HL-60 (cell line): Measurements from ENCODE around the gene NXPH4.

Source experiments
- DNase-seq, 2 experiments: peaks; one replicate each; pipeline ENCODE4 v3.0.0-alpha.2; 2010 to 2020; ENCODE audit warnings: low read depth in 1 of 2, low spot score in 1 of 2
- H3K27ac ChIP-seq: fragments of 250-450 bp; sonication (Bioruptor Pico); replicated peaks from 2 replicates; pipeline ENCODE4 v1.5.1; 2020; ENCODE audit warnings: mild to moderate bottlenecking, moderate library complexity
- H3K27me3 ChIP-seq: fragments of 250-450 bp; sonication (Bioruptor Pico); 2 replicates; pipeline ENCODE4 v1.5.1; 2021; ENCODE audit warnings: mild to moderate bottlenecking, moderate library complexity; ENCODE audit not compliant: insufficient read depth, poor library complexity, severe bottlenecking
- H3K4me3 ChIP-seq: replicated peaks from 2 replicates; pipeline ENCODE4 v1.5.1; 2011; ENCODE audit warnings: mild to moderate bottlenecking, control low read depth, low read length; ENCODE audit not compliant: insufficient read depth
- CTCF ChIP-seq: IDR thresholded peaks from one replicate; pipeline ENCODE4 v1.5.1; 2011; ENCODE audit warnings: low read length, control low read depth, inconsistent platforms; ENCODE audit not compliant: insufficient read depth
- GABPA ChIP-seq: IDR thresholded peaks from 2 replicates; pipeline ENCODE4 v1.6.1; 2012; ENCODE audit warnings: low read depth
- POLR2AphosphoS5 ChIP-seq: IDR thresholded peaks from 2 replicates; pipeline ENCODE4 v1.6.1; 2012; ENCODE audit warnings: low read depth
- REST ChIP-seq: IDR thresholded peaks from 2 replicates; pipeline ENCODE4 v1.6.1; 2012; ENCODE audit warnings: low read depth; ENCODE audit not compliant: insufficient replicate concordance
- SPI1 ChIP-seq: IDR thresholded peaks from 2 replicates; pipeline ENCODE4 v1.6.1; 2012; ENCODE audit warnings: low read depth, mild to moderate bottlenecking, borderline replicate concordance

The NXPH4 gene

GRCh38 chr12:57237932-57238853 is 21.6 kb downstream of the NXPH4 start:
- no peak for DNase-seq
- Histone ChIP-seq H3K27ac (no peak overlapping the region), H3K4me3 (no peak overlapping the region), H3K27me3 (peaks cover 23% of the 10 kb centered on the region)
- TF ChIP-seq REST, result no peak
- no peak for TF ChIP-seq SPI1
- TF ChIP-seq GABPA, result no peak
- TF ChIP-seq POLR2AphosphoS5, result no peak
- no peak for TF ChIP-seq CTCF

GRCh38 chr12:57238854-57239554 is 22.4 kb downstream of the NXPH4 start:
- peak; percentile 73 to 80 for DNase-seq

More at GRCh38 chr12:57238854-57239554, 22.4 kb downstream of the NXPH4 start:
- H3K4me3 ChIP-seq, result peak overlapping the region; percentile 28
- H3K27ac ChIP-seq, result no peak overlapping the region
- peaks cover 23% of the 10 kb centered on the region for H3K27me3 ChIP-seq
- TF ChIP-seq REST (no peak), CTCF (peak; percentile 99), POLR2AphosphoS5 (peak; percentile 6; the same call in 1 of the 2 replicates)
